HG03558 (cell line): ENCODE results near the gene KLF11.

Source experiments
- ATAC-seq: cut with Tn5 transposase; IDR thresholded peaks from one replicate; pipeline ENCODE4 v1.9.1; 2021; ENCODE audit warnings: moderate number of reproducible peaks; ENCODE audit not compliant: unreplicated experiment; ENCODE audit errors: extremely low read depth

The KLF11 gene

GRCh38 chr2:10039658-10040410 is 3.5 kb upstream of the KLF11 start:
- no peak for ATAC-seq

DNA sequence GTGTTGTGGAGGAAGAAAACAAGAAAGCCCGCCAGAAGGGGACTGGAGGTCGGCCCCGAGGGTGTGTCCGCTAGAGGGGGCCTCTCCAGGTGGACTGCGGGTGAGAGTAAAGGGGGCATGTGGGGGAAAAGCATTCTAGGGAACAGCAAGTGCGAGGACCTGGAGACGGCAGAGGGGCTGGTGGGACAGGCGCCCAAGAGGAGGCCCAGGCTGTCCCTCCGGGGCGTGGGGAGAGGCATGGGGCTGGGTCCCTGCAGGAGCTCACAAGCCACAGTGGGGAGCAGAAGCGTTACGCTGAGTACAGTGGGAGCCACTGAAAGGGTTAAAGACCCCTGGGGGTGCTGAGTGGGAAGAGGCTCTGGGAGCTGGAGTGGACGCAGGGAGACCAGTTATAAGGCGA is 1.6 kb upstream of the KLF11 start:
- ATAC-seq = no peak

GRCh38 chr2:10042301-10043161 is 819 bp upstream of the KLF11 start:
- ATAC-seq = no peak

DNA sequence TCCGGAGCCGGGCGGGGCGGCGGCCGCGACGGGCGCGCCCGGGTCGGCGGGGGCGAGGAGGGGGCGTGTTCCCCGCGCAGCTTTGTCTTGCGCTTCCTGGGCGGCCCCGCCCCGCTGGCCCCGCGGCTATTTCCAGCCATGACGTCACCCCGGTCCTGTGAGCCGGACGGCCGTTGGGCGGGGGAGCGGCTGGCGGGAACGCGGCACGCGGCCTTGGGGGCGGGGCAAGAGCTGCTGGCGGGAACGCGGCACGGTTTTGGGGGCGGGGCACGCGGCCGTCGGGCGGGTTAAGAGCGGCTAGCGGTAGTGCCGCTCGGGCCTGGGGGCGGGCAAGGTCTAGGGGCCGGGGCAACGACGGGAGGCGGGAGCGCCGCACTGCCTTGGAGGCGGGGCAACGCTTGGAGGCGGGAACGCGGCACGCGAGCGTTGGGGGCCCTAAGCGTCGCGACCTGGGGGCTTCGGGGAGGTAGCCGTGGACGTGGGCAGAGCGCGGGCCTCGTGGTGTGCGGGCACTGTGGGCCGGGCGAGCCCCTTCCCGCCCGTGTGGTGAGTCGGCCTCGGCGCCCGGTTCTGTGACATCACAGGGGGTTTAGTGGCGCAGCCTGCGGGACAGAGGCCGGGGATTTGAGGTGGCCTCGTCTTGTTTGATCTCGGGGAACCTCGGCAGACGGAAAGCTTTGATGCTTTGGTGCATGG is 704 bp downstream of the KLF11 start:
- ATAC-seq = peak; percentile 28

GRCh38 chr2:10045561-10046355 is 2.4 kb downstream of the KLF11 start:
- ATAC-seq = no peak

- ATAC-seq = no peak
These were observed 3.6 kb downstream of the KLF11 start for GRCh38 chr2:10046931-10047330.

DNA sequence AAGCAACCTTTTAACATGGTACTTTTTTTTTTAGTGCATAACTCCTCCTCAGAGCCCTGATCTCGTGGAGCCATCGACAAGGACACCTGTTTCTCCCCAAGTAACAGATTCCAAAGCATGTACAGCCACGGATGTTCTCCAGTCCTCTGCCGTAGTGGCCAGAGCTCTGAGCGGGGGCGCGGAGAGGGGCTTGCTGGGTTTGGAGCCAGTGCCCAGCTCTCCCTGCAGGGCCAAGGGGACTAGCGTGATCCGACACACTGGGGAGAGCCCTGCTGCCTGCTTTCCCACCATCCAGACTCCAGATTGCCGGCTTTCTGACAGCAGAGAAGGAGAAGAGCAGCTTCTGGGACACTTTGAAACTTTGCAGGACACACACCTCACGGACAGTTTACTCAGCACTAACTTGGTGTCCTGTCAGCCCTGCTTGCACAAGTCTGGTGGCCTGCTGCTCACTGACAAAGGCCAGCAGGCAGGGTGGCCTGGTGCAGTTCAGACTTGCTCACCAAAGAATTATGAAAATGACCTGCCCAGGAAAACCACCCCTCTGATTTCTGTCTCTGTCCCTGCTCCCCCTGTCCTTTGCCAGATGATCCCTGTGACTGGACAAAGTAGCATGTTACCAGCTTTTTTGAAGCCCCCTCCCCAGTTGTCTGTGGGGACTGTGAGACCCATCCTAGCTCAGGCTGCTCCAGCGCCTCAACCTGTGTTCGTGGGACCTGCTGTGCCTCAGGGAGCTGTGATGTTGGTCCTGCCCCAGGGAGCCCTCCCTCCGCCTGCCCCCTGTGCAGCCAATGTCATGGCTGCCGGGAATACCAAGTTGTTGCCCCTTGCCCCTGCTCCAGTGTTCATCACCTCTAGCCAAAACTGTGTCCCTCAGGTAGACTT is 4.5 kb downstream of the KLF11 start:
- no peak for ATAC-seq

- no peak for ATAC-seq
These were observed 5.3 kb downstream of the KLF11 start for GRCh38 chr2:10048501-10049171.

DNA sequence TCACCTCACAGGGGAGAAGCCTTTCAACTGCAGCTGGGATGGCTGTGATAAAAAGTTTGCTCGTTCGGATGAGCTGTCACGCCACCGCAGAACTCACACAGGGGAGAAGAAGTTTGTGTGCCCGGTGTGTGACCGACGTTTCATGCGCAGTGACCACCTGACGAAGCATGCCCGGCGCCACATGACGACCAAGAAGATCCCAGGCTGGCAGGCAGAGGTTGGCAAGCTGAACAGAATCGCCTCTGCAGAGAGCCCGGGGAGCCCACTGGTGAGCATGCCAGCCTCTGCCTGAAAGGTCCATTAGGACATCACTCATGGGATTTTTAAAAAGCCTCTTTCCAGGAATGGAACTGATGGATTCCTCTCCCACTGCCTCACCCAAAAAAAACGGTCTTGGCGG is 8.9 kb downstream of the KLF11 start:
- no peak for ATAC-seq

GRCh38 chr2:10053351-10053750 is 10.0 kb downstream of the KLF11 start:
- no peak for ATAC-seq

DNA sequence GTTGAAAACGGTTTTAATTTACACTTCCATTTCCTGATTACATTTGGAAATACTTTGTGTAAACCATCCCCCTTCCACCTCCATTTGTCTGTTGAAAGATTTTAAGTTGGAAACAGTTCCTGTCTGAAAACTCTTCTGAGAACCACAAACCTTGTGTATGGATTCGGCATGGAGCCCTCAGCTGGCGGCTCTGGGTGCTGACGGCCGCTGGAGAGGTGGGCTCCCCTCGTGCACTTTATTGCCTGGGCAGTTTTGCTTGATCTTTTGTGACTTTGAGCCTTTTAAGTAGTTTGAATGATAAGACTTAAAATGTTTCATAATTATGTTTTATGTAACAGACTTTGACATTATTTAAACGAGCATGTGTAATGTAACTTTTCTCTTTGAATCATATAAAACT is 11.1 kb downstream of the KLF11 start:
- no peak for ATAC-seq

- no peak for ATAC-seq
These were observed 11.6 kb downstream of the KLF11 start for GRCh38 chr2:10054976-10055375.

- ATAC-seq = no peak
These were observed 13.1 kb downstream of the KLF11 start for GRCh38 chr2:10056439-10056838.

DNA sequence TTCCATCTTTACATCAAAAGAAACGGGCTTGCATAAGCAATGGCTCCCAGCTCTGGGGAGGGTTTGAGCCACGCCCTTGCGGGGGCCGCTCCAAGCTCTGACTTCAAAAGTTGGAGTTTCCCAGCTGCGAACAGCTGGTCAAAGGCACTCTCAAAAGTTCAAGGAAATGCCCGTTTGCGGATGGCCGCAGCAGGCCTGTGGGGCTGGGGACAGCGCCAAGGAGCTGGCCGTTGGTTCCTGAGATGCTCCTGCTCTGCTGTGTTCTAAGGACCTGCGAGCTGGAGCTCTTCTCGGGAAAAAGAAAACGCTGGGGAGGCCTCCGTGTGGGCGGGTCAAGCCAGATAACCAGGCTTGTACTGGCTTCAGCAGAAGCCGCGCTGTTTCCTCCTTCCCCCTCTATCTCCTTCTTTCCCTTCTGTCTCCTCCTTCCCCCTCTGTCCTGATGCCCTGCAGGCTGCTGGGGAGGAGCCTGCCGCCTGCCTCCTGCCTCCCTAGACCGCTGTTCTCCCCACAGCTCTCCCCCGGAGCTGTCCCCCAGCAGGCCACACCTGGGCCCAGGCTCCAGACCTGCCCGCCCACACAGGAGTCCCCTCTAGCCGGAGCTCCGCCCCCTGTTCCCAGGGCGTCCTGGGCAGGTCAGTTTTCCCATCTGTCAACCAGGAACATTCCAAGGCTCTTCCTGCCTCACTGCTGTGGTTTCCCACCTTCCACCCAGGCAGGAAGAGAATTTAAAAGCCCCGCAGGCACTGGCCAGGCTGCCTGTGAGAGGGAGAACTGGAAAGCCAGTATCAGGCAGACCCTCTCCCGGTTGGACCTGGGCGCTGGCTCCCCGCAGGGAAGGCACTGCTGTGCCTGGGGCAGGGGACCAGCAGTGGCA is 14.1 kb downstream of the KLF11 start:
- ATAC-seq = no peak

DNA sequence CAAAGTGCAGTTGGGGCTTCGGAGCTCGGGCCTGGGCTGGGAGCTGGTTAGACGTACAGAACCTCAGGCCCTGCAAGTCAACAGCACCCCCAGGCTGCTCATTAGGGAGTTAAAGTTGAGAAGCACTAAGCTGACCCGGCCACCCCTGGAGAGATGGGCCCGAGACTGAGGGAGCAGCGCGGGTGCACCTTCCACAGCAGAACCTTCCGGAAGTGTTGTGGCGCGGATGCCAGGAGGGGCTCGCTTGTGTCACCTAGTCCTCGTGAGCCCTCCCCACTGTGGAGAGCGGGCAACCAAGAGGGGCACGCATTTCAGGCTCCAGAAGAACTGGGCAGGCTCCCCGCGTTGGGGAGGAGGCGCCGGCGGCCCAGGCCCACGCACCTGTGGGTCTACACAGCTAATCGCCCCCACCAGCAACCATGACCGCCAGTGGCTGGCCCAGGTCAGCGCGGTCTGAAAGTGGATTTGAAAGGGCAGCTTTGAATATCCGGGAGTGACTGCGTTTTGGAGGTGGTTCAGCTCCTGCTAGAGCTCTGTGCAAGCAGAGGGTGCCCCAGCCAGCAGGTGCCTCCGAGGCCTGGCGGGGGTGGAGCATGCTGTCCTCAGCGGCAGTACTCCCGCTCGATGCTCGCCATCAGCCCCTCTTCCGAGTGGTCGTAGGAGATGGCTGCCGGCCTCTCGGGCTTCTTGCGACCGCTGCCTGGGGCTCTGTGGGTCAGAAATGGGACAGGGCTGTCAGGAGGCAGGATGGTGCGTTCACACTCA is 15.1 kb downstream of the KLF11 start:
- no peak for ATAC-seq

GRCh38 chr2:10059016-10059351 is 15.6 kb downstream of the KLF11 start:
- no peak for ATAC-seq
